IPS-20b (cell line): ENCODE measurements around the gene GPR17.

Experiments
- H3K27ac ChIP-seq: one replicate; pipeline ENCODE4 v1.5.1; 2013; ENCODE audit warnings: low read length
- H3K27me3 ChIP-seq: 2 replicates; pipeline ENCODE4 v1.6.1; 2013; ENCODE audit warnings: mild to moderate bottlenecking, low read length, inconsistent platforms; ENCODE audit not compliant: insufficient read depth
- H3K36me3 ChIP-seq: 2 replicates; pipeline ENCODE4 v1.6.1; 2013; ENCODE audit warnings: low read depth, mild to moderate bottlenecking, inconsistent platforms, low read length, moderate library complexity; ENCODE audit not compliant: insufficient read depth
- H3K4me1 ChIP-seq: 2 replicates; pipeline ENCODE4 v1.6.1; 2013; ENCODE audit warnings: mild to moderate bottlenecking, control low read depth, inconsistent platforms, low read length, moderate library complexity; ENCODE audit not compliant: insufficient read depth
- H3K4me3 ChIP-seq: 2 replicates; pipeline ENCODE4 v1.5.1; 2013; ENCODE audit warnings: mild to moderate bottlenecking, low read length, inconsistent platforms
- H3K9ac ChIP-seq: 2 replicates; pipeline ENCODE4 v1.6.1; 2013; ENCODE audit warnings: low read depth, mild to moderate bottlenecking, inconsistent platforms, low read length, moderate library complexity
- H3K9me3 ChIP-seq: 2 replicates; pipeline ENCODE4 v1.6.1; 2013; ENCODE audit warnings: mild to moderate bottlenecking, low read depth, low read length, inconsistent platforms; ENCODE audit not compliant: insufficient read depth

GPR17 gene, protein sequence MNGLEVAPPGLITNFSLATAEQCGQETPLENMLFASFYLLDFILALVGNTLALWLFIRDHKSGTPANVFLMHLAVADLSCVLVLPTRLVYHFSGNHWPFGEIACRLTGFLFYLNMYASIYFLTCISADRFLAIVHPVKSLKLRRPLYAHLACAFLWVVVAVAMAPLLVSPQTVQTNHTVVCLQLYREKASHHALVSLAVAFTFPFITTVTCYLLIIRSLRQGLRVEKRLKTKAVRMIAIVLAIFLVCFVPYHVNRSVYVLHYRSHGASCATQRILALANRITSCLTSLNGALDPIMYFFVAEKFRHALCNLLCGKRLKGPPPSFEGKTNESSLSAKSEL

GRCh38 chr2:127645395-127646291, at the start of gene GPR17:
Gene GPR17, plus strand, starts transcription at chr2:127646153. Its CDS starts 4,583 bp downstream, at chr2:127650736.
- Histone ChIP-seq H3K9ac (no peak within 1 kb of the TSS), H3K9me3 (no peaks in the 10 kb centered on the region), H3K4me1 (no peaks in the 10 kb centered on the region), H3K36me3 (no peaks in the 10 kb centered on the region), H3K27ac (no peak within 1 kb of the TSS), H3K4me3 (no peak within 1 kb of the TSS), H3K27me3 (no peaks in the 10 kb centered on the region)

- H3K27ac ChIP-seq: no peak overlapping the region
- no peaks in the 10 kb centered on the region for H3K4me1 ChIP-seq
- no peak overlapping the region for H3K4me3 ChIP-seq
- no peak overlapping the region for H3K9ac ChIP-seq
- H3K9me3 ChIP-seq: no peaks in the 10 kb centered on the region
- no peaks in the 10 kb centered on the region for H3K36me3 ChIP-seq
- H3K27me3 ChIP-seq: no peaks in the 10 kb centered on the region
These were observed 49.5 kb upstream of the GPR17 start for GRCh38 chr2:127596311-127597045.

DNA sequence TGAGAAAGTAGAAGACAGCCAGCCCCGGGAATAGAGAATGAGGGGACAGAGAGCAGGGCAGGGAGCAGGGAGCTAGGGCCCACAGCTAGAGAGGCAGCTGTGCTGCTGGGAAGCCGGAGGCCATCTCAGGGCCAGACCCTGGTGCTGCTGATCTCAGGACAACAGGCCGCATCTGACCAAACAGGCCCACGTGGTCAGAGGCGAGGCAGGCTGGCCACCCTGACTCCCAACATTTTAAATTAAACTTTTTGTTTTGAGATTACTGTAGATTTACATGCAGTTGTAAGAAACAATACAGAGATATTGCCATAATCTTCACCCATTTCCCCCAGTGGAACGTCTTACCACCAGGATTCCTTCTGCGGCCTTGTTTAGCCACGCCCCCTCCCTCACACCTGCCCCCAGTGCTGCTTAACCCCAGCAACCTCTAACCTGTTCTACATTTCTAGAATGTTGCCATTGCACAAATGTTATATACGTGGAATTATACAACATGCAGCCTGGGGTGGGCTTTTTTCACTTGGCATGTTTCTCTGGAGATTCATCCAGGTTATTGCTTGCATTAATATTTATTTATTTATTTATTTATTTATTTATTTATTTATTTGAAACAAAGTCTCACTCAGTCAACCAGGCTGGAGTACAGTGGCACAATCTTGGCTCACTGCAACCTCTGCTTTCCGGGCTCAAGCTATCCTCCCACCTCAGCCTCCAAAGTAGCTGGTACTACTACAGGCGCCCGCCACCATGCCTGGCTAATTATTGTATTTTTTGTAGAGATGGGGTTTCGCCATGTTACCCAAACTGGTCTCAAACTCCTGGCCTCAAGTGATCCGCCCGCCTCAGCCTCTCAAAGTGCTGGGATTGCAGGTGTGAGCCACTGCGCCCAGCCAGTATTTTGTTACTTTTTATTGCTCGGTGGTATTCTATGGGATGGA, 48.6 kb upstream of the GPR17 start:
- H3K27me3 ChIP-seq: no peaks in the 10 kb centered on the region
- H3K4me1 ChIP-seq: no peaks in the 10 kb centered on the region
- no peaks in the 10 kb centered on the region for H3K9me3 ChIP-seq
- no peak overlapping the region for H3K4me3 ChIP-seq
- no peak overlapping the region for H3K27ac ChIP-seq
- H3K9ac ChIP-seq: no peak overlapping the region
- no peaks in the 10 kb centered on the region for H3K36me3 ChIP-seq

DNA sequence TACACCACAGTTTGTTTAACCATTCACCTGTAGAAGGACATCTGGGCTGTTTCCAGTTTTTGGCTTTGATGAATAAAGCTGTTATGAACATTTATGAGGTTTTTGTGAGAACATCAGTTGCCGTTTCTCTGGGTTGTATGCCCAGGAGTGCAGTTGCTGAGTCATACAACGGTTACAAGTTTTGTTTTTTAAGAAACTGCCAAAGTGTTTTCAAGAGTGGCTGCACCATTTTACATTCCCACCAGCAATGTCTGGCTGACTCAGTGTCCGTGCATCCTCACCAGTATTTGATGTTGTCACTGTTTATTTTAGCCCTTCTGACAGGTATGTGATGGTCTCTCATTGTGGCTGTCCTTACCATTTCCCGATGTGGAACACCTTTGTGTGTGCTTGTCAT, 48.0 kb upstream of the GPR17 start:
- H3K27ac ChIP-seq: no peak overlapping the region
- no peaks in the 10 kb centered on the region for H3K9me3 ChIP-seq
- H3K4me3 ChIP-seq: no peak overlapping the region
- H3K4me1 ChIP-seq: no peaks in the 10 kb centered on the region
- no peaks in the 10 kb centered on the region for H3K36me3 ChIP-seq
- H3K27me3 ChIP-seq: no peaks in the 10 kb centered on the region
- H3K9ac ChIP-seq: no peak overlapping the region

GRCh38 chr2:127598711-127599110, 47.2 kb upstream of the GPR17 start:
- no peaks in the 10 kb centered on the region for H3K9me3 ChIP-seq
- H3K36me3 ChIP-seq: no peaks in the 10 kb centered on the region
- H3K4me1 ChIP-seq: no peaks in the 10 kb centered on the region
- H3K4me3 ChIP-seq: no peak overlapping the region
- H3K9ac ChIP-seq: no peak overlapping the region
- H3K27ac ChIP-seq: no peak overlapping the region
- H3K27me3 ChIP-seq: no peaks in the 10 kb centered on the region

DNA sequence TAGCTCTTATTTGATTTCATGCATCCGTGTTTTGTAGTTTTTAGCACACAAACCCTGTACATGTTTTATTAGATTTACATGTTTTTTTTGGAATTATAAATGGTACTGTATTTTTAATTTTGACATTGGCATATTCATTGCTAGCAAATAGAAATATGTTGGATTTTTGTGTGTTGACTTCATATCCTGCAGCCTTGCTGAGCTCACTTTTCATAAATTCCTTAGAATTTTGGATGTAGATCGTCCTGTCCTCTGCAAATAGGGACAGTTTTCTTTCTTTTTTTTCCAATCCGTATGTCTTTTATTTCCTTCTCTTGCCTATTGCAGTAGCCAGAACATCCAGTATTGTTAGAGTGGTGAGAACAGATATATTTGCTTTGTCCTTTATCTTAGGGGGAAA, 46.7 kb upstream of the GPR17 start:
- H3K4me3 ChIP-seq: no peak overlapping the region
- H3K4me1 ChIP-seq: no peaks in the 10 kb centered on the region
- H3K27me3 ChIP-seq: no peaks in the 10 kb centered on the region
- no peak overlapping the region for H3K9ac ChIP-seq
- no peaks in the 10 kb centered on the region for H3K9me3 ChIP-seq
- H3K36me3 ChIP-seq: no peaks in the 10 kb centered on the region
- H3K27ac ChIP-seq: no peak overlapping the region

- no peak overlapping the region for H3K4me3 ChIP-seq
- no peak overlapping the region for H3K27ac ChIP-seq
- H3K9ac ChIP-seq: no peak overlapping the region
- H3K4me1 ChIP-seq: no peaks in the 10 kb centered on the region
- no peaks in the 10 kb centered on the region for H3K36me3 ChIP-seq
- H3K27me3 ChIP-seq: no peaks in the 10 kb centered on the region
- H3K9me3 ChIP-seq: no peaks in the 10 kb centered on the region
These were observed 41.0 kb upstream of the GPR17 start for GRCh38 chr2:127604986-127605385.

DNA sequence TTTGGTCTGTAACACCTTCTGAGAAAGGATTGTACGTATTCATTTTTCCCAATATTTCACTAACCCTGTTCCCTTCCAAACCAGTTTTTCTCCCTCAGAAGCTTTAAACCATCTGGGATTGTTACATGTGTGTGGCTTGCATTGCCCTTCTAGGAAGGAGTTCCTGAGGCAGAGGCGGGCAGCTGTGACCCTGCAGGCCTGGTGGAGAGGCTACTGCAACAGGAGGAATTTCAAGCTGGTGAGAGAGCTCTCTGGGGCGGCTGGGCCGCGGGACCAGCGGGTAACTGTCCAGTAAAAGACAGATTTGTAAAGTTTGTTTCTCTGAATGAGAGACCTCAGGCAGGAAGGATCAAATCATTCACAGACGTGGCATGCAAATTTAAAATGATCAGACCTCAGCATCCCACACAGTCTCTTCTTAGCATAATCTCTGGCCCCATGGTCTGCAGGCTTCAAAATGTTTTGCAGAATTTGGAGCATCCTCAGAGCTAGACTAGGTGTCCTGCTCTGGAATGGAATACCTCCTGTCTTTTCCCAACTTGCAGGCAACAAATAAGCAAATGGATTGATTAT, 40.2 kb upstream of the GPR17 start:
- H3K27ac ChIP-seq: no peak overlapping the region
- no peaks in the 10 kb centered on the region for H3K27me3 ChIP-seq
- H3K36me3 ChIP-seq: no peaks in the 10 kb centered on the region
- no peak overlapping the region for H3K9ac ChIP-seq
- H3K9me3 ChIP-seq: no peaks in the 10 kb centered on the region
- H3K4me3 ChIP-seq: no peak overlapping the region
- H3K4me1 ChIP-seq: no peaks in the 10 kb centered on the region

DNA sequence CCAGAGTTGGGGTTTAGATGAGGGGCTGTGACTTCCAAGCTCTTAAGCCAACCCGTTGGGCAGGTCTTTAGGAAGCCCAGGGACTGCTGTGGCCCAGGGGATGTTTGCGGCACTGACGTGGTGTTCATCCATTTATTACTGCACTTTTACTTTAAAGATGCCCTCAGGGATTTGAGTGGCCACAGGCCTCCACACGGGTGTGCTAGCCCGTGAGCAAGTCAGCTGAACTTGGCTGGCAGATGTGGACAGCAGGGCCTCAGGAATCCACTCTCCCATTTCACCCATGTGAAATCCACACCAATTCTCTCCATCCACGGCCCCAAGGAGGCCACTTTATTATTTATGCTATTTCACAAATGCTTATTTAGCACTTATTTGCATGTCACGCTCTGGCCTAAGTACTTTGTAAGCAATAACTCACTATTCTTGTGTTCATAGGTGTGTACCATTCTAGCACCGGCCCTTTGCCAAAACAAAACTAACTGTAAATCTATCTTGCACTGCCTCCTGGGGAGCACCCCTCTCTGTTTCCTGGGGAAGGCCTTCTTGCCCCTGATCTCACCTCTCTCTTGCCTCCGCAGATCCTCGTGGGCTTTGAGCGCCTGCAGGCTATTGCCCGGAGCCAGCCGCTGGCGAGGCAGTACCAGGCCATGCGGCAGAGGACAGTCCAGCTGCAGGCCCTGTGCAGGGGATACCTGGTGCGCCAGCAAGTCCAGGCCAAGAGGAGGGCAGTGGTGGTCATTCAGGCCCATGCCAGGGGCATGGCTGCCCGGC, 39.1 kb upstream of the GPR17 start:
- Histone ChIP-seq H3K36me3 (no peaks in the 10 kb centered on the region), H3K9me3 (no peaks in the 10 kb centered on the region), H3K27me3 (no peaks in the 10 kb centered on the region), H3K4me1 (no peaks in the 10 kb centered on the region), H3K4me3 (no peak overlapping the region), H3K27ac (no peak overlapping the region), H3K9ac (no peak overlapping the region)

GRCh38 chr2:127607399-127607908, 38.5 kb upstream of the GPR17 start:
- no peaks in the 10 kb centered on the region for H3K36me3 ChIP-seq
- no peak overlapping the region for H3K9ac ChIP-seq
- no peak overlapping the region for H3K4me3 ChIP-seq
- no peaks in the 10 kb centered on the region for H3K9me3 ChIP-seq
- H3K4me1 ChIP-seq: no peaks in the 10 kb centered on the region
- H3K27me3 ChIP-seq: no peaks in the 10 kb centered on the region
- no peak overlapping the region for H3K27ac ChIP-seq
